ENCODE measurements around the gene ITGA8.
A peak's percentile ranks its signal among the peaks of the same experiment; 100 is the strongest.
"Not testable (repeated sequence)": the region's sequence is repeated elsewhere in the genome, so short reads cannot be mapped to it uniquely, and the experiment has no call there.

ITGA8 gene

GRCh38 chr10:15719899-15720634, at the start of gene ITGA8:
Gene ITGA8, minus strand, starts transcription at chr10:15719922. Its CDS starts 151 bp downstream, at chr10:15719771.
- DNase-seq: peak; percentile 64

- DNase-seq: no peak
Measured at GRCh38 chr10:15764892-15765454, 45.3 kb upstream of the ITGA8 start.

GRCh38 chr10:15763006-15763405, 43.3 kb upstream of the ITGA8 start:
- DNase-seq: no peak

DNA sequence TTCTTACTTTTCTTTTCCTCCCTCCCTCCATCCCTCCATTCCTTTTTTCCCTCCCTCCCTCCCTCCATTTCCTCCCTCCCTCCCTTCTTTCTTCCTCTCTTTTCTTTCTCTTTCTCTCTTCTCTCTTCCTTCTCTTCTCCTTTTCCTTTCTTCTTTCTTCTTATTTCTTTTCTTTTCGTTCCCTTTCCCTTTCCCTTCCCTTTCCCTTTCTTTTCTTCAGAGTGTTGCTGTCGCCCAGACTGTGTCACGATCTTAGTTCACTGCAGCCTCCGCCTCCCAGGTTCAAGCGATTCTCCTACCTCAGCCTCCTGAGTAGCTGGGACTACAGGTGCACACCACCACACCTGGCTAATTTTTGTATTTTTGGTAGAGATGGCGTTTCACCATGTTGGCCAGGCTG, 42.5 kb upstream of the ITGA8 start:
- DNase-seq: not testable (repeated sequence)

DNA sequence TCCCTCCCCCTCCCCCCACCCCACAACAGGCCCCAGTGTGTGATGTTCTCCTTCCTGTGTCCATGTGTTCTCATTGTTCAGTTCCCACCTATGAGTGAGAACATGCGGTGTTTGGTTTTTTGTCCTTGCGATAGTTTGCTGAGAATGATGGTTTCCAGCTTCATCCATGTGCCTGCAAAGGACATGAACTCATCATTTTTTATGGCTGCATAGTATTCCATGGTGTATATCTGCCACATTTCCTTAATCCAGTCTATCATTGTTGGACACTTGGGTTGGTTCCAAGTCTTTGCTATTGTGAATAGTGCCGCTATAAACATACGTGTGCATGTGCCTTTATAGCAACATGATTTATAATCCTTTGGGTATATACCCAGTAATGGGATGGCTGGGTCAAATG, 41.5 kb upstream of the ITGA8 start:
- DNase-seq: not testable (repeated sequence)

GRCh38 chr10:15760681-15761080, 41.0 kb upstream of the ITGA8 start:
- DNase-seq: no peak

DNA sequence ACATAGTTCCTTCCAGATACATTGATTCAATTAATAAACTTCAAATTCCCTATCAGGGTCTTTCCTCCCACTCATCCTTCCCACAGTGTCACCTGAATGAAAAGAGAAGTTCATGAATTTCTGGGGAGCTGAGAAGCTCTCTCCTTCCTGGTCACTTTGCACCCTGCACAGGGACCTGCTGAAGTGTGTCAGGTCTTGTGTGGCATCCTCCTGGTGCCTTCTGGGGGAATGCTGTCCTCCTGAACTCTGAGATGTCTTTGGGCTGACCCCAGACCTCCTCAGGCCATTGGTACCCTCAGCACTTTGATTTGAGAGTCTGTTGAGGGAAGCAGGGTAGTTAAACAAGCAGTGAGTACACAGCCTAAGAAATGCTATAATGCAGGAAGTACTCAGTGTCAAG, 39.5 kb upstream of the ITGA8 start:
- no peak for DNase-seq

GRCh38 chr10:15758618-15759017, 38.9 kb upstream of the ITGA8 start:
- no peak for DNase-seq

- DNase-seq: no peak
Measured at GRCh38 chr10:15754937-15755336, 35.2 kb upstream of the ITGA8 start.

DNA sequence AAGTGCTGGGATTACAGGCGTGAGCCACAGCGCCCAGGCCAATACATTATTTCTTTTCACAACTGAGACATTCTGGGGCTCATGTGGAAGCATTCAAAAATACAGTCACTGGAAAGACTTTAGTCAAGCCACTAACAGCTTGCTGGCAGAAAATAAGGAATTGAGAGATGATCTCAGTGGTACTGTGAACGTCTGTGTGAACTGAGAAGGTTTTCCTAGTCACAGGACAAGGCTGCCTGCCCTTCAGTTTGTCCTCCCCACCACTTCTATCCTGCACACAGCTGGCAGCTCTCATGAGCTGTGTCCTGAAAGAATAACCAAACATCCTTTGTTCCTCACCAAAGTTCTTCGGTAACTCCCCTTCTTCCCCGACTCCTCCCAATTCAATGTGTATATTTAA, 31.3 kb upstream of the ITGA8 start:
- no peak for DNase-seq

- no peak for DNase-seq
Measured at GRCh38 chr10:15748126-15748525, 28.4 kb upstream of the ITGA8 start.

DNA sequence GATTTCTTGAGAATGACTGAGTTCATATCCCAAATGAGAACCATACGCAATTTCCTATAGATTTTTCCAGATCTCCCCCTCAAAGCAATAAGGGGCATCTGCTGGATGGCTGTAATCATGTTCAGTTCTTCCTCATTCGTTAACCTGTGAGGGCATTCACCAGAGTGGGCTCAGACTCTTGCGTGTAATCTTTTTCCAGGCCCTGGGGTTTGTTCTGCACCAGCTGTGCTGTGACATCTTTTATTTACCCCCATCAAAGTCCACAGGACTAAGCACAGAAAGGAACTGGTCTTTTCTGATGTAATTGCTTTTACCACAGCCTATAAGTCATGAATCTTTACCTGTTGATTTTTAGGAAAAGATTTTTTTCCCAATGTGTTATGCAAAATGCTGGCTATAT, 27.9 kb upstream of the ITGA8 start:
- no peak for DNase-seq

- DNase-seq: no peak
Measured at GRCh38 chr10:15745751-15746150, 26.0 kb upstream of the ITGA8 start.

DNA sequence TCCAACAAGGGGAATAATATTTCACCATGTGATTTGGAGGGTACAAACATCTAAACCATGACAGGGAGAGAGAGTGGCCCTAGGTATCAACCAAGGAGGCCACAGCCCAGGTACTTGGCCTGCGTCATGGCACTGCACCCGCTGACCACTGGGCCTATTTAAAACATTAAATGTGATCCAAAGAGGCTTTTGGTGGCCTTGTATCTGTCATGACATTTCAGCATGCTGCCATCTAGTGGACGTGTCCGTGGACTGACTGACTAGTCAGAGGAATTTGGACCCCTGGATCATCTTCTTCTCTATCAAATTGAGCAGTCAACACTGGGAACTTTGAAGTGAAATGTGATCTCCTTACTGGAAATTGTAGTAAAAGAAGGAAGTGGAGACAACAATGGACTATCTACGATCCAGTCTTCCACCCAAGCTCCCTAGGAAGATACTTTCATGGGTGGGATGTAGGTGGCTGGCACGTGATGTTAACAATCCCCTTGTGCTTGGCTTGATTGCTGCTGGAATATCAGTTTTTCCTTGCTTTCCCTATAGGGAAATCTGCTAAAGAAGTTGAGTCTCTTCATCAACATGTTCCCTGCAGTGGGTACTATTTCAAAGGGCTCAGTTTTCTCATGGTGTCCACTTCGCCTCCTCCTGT, 24.6 kb upstream of the ITGA8 start:
- DNase-seq: peak; percentile 76

- no peak for DNase-seq
Measured at GRCh38 chr10:15743443-15743842, 23.7 kb upstream of the ITGA8 start.

DNA sequence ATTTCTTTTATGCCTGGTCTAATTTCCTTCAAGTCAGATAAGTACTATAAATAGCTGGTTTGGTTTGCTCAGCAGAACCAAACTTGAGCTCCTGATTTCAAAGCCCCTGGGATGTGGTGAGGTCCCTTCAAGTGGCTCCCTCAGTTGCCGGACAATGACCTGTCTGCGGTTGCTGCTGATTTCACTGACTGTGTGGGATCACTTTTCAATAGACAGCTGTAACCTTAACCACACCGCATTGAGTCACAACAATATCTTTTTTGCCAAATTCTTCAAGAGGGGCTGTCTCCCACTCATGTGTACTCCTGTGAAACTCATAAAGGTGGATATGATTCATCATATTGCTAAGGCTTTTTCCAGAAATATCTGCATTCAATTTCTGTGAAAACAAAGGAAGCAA, 23.1 kb upstream of the ITGA8 start:
- no peak for DNase-seq

- no peak for DNase-seq
Measured at GRCh38 chr10:15742102-15742501, 22.4 kb upstream of the ITGA8 start.

- DNase-seq: no peak
Measured at GRCh38 chr10:15741581-15741980, 21.9 kb upstream of the ITGA8 start.

DNA sequence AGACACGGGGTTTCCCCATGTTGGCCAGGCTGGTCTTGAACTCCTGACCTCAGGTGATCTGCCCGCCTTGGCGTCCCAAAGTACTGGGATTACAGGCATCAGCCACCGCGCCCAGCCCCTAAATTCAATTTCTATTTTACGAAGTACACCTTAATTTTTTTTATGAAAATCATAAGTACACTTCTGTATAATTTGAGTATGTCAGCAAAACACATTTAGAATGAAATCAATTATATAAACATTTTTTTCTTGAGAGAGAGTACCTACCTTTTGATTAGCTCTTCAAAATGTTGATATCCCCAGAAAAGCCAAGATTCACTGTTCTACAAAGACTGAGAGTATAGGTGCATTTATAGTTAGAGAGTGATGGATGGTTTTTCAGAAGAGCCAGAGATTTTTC, 20.5 kb upstream of the ITGA8 start:
- no peak for DNase-seq

- no peak for DNase-seq
Measured at GRCh38 chr10:15739254-15739970, 19.7 kb upstream of the ITGA8 start.

- no peak for DNase-seq
Measured at GRCh38 chr10:15738270-15738925, 18.7 kb upstream of the ITGA8 start.

GRCh38 chr10:15737656-15738055, 17.9 kb upstream of the ITGA8 start:
- DNase-seq: no peak

DNA sequence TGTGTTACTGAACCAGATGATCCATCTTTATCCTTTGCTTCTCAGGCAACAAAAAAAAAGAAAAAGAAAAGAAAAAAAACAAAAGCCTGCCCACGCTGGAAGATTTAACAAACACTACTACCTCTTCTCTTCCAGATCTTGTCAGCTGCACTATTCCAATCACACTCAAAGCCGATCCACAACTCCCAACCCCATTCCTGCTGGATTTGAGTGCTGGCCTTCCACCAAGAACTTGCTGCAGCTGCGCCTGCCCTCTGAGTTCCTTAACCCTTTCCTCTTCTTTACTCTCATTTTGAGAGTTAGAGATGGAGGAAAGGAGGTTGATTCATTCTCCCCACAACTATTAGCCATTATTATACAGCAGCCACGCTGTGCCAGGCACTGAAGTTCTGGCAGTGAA, 16.0 kb upstream of the ITGA8 start:
- no peak for DNase-seq

Data from RPMI8226 (cell line).